CD4-positive, alpha-beta T cell (primary cell): Measurements from ENCODE around the gene PRPH. TPM values are rescaled to one million over a fixed set of nuclear protein-coding genes. Genes with fewer than 3 reads are reported as not detected.

Experiments
- ATAC-seq: fragments of 200-7000 bp; cut with Tn5 transposase; one replicate; pipeline ENCODE4 v1.10.0; 2022; ENCODE audit warnings: mild to moderate bottlenecking; ENCODE audit not compliant: poor library complexity
- CTCF ChIA-PET: fragments of 350-600 bp; sonication (Branson Sonifier 250); formaldehyde crosslinking; loops from one replicate; lab custom pipeline; 2021; ENCODE audit warnings: antibody characterized with exemption, inconsistent platforms; lab: Charles Lee
- POLR2A ChIA-PET: fragments of 350-600 bp; sonication (Branson Sonifier 250); formaldehyde crosslinking; loops from one replicate; lab custom pipeline; 2021; ENCODE audit warnings: antibody characterized with exemption, inconsistent platforms; lab: Charles Lee
- DNase-seq, 14 experiments: peaks; one replicate each; pipeline ENCODE4 v3.0.0-alpha.2; 2013 to 2020; ENCODE audit warnings: mixed read lengths in 2 of 14
- H3K27ac ChIP-seq, 2 donors: one replicate each; pipeline versions ENCODE4 v1.5.1 to v1.7.0; 2013; ENCODE audit warnings: low read length in 2 of 2, low read depth in 1 of 2, mild to moderate bottlenecking in 1 of 2
- H3K27me3 ChIP-seq, 2 experiments: 1 replicate in 1 of 2; 2 replicates in 1 of 2; pipeline versions ENCODE4 v1.6.1 to v1.7.0; 2013; ENCODE audit warnings: low read length in 2 of 2, control low read depth in 1 of 2, mild to moderate bottlenecking in 1 of 2, moderate library complexity in 1 of 2; ENCODE audit not compliant: insufficient read depth in 2 of 2, control insufficient read depth in 1 of 2
- H3K36me3 ChIP-seq: one replicate; pipeline ENCODE4 v1.6.1; 2013; ENCODE audit warnings: low read length, control low read depth; ENCODE audit not compliant: insufficient read depth
- H3K4me1 ChIP-seq: one replicate; pipeline ENCODE4 v1.6.1; 2013; ENCODE audit warnings: low read length, control low read depth; ENCODE audit not compliant: insufficient read depth
- H3K4me3 ChIP-seq: one replicate; pipeline ENCODE4 v1.5.1; 2013; ENCODE audit warnings: mild to moderate bottlenecking, low read length, moderate library complexity
- H3K9me3 ChIP-seq, 2 experiments: 1 replicate in 1 of 2; 2 replicates in 1 of 2; pipeline versions ENCODE4 v1.6.1 to v1.7.0; 2013; ENCODE audit warnings: low read length in 2 of 2, mild to moderate bottlenecking in 2 of 2, control low read depth in 1 of 2, moderate library complexity in 1 of 2; ENCODE audit not compliant: control insufficient read depth in 1 of 2, insufficient read depth in 1 of 2
- H3K27ac Mint-ChIP-seq: one replicate; pipeline ENCODE4 v1.8.0; 2020; ENCODE audit warnings: mixed read lengths
- H3K27me3 Mint-ChIP-seq: one replicate; pipeline ENCODE4 v1.8.0; 2021; ENCODE audit warnings: mixed read lengths
- H3K36me3 Mint-ChIP-seq: one replicate; pipeline ENCODE4 v1.8.0; 2021; ENCODE audit warnings: low read depth, mixed read lengths
- H3K4me1 Mint-ChIP-seq: one replicate; pipeline ENCODE4 v1.8.0; 2021; ENCODE audit warnings: low read depth, mixed read lengths
- H3K4me3 Mint-ChIP-seq: one replicate; pipeline ENCODE4 v1.8.0; 2020; ENCODE audit warnings: mild to moderate bottlenecking, mixed read lengths
- H3K9me3 Mint-ChIP-seq: one replicate; pipeline ENCODE4 v1.8.0; 2020; ENCODE audit warnings: mixed read lengths
- intact Hi-C, 2 experiments: fragments of 100-400 bp; cut with DNase I in 1 of 2; cut with micrococcal nuclease in 1 of 2; formaldehyde crosslinking; loops; one replicate each; pipeline versions ENCODE4 v1.15.1 to v1.9.0; 2023 to 2025; cut with DNase I, micrococcal nuclease
- total RNA-seq, 174 experiments: library from RNA in 2 of 174; stranded (reverse) in 2 of 174; gene quantifications; one replicate each; pipeline ENCODE4 v1.2.3 and lab custom pipeline; 2021 to 2026
- TF ChIP-seq, protein P1 (sequence below): fragments of 200-600 bp; IDR thresholded peaks from one replicate; pipeline ENCODE4 v1.8.0; 2022; ENCODE audit warnings: antibody characterized with exemption, mild to moderate bottlenecking

PRPH gene
- total RNA-seq, 2 experiments from 2014 or later, result 0.56 TPM; not detected in 1

- CTCF ChIA-PET, result interaction anchor here (1.2 to 5.5 kb wide), 9 partner anchors 8 to 225 kb away, joined by 4 to 42 read pairs (median 8); partner anchors contain the start of genes C1QL4 and DNAJC22
- H3K27ac ChIP-seq, result no peak overlapping the region
- Mint-ChIP-seq H3K4me1 (no peaks in the 10 kb centered on the region), H3K27ac (no peak overlapping the region), H3K27me3 (peaks cover 50% of the 10 kb centered on the region), H3K36me3 (no peaks in the 10 kb centered on the region), H3K9me3 (no peaks in the 10 kb centered on the region), H3K4me3 (no peak overlapping the region)
- peaks cover 6 to 26% of the 10 kb centered on the region in 2 experiments for H3K27me3 ChIP-seq
- no peaks in the 10 kb centered on the region for H3K4me1 ChIP-seq
- no peak overlapping the region for H3K4me3 ChIP-seq
- DNase-seq (no peak), ATAC-seq (no peak)
- H3K36me3 ChIP-seq, result no peaks in the 10 kb centered on the region
- TF ChIP-seq, protein P1, sequence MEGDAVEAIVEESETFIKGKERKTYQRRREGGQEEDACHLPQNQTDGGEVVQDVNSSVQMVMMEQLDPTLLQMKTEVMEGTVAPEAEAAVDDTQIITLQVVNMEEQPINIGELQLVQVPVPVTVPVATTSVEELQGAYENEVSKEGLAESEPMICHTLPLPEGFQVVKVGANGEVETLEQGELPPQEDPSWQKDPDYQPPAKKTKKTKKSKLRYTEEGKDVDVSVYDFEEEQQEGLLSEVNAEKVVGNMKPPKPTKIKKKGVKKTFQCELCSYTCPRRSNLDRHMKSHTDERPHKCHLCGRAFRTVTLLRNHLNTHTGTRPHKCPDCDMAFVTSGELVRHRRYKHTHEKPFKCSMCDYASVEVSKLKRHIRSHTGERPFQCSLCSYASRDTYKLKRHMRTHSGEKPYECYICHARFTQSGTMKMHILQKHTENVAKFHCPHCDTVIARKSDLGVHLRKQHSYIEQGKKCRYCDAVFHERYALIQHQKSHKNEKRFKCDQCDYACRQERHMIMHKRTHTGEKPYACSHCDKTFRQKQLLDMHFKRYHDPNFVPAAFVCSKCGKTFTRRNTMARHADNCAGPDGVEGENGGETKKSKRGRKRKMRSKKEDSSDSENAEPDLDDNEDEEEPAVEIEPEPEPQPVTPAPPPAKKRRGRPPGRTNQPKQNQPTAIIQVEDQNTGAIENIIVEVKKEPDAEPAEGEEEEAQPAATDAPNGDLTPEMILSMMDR, result no peak
- POLR2A ChIA-PET, result interaction anchor here (0.5 to 1.8 kb wide), 2 partner anchors 58 to 145 kb away, joined by 4 to 5 read pairs; partner anchors contain the start of gene DNAJC22
- no peaks in the 10 kb centered on the region for H3K9me3 ChIP-seq
- intact Hi-C loops, result loop anchor here (1.0 to 2.0 kb wide), 5 partner anchors 48 to 226 kb away; partner anchors contain the start of gene C1QL4 (in 1 of the 2)
These were observed 5.9 kb upstream of the PRPH start for GRCh38 chr12:49288922-49289555.

DNA sequence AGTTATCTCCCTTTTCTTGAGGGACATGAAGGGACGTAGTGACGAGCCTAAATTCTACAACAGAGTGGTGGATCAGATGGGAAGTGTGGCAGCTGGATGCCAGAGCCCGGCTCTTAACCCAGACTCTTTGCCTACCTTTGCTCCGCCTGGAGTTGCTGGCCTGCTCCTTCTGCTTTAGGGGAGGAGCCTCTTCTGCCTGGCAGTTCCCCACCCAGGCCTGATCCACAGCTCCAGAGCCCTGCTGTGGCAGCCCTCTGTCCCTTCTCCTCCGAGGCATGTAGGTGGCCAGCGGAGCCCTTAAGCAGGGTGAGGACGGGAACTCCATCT is 2.3 kb upstream of the PRPH start:
- no peaks in the 10 kb centered on the region for H3K9me3 Mint-ChIP-seq
- H3K4me1 ChIP-seq, result peaks cover 28% of the 10 kb centered on the region
- H3K9me3 ChIP-seq, result peaks cover 0 to 22% of the 10 kb centered on the region in 2 experiments
- DNase-seq, result no peak
- H3K27me3 Mint-ChIP-seq, result peaks cover 59% of the 10 kb centered on the region
- ChIA-PET CTCF (interaction anchor here (1.7 to 3.4 kb wide), 2 partner anchors 39 to 50 kb away, joined by 5 to 16 read pairs; no protein-coding TSS in a partner anchor), POLR2A (no interaction called here)
- no peak overlapping the region for H3K4me3 Mint-ChIP-seq
- H3K36me3 ChIP-seq, result no peaks in the 10 kb centered on the region
- H3K4me1 Mint-ChIP-seq, result peaks cover 11% of the 10 kb centered on the region
- no peak for ATAC-seq
- peaks cover 36 to 51% of the 10 kb centered on the region in 2 experiments for H3K27me3 ChIP-seq
- no peak overlapping the region for H3K27ac Mint-ChIP-seq
- TF ChIP-seq, protein P1, result no peak
- no peak overlapping the region for H3K27ac ChIP-seq
- no peaks in the 10 kb centered on the region for H3K36me3 Mint-ChIP-seq
- intact Hi-C loops, result no loop called here
- no peak overlapping the region for H3K4me3 ChIP-seq

DNA sequence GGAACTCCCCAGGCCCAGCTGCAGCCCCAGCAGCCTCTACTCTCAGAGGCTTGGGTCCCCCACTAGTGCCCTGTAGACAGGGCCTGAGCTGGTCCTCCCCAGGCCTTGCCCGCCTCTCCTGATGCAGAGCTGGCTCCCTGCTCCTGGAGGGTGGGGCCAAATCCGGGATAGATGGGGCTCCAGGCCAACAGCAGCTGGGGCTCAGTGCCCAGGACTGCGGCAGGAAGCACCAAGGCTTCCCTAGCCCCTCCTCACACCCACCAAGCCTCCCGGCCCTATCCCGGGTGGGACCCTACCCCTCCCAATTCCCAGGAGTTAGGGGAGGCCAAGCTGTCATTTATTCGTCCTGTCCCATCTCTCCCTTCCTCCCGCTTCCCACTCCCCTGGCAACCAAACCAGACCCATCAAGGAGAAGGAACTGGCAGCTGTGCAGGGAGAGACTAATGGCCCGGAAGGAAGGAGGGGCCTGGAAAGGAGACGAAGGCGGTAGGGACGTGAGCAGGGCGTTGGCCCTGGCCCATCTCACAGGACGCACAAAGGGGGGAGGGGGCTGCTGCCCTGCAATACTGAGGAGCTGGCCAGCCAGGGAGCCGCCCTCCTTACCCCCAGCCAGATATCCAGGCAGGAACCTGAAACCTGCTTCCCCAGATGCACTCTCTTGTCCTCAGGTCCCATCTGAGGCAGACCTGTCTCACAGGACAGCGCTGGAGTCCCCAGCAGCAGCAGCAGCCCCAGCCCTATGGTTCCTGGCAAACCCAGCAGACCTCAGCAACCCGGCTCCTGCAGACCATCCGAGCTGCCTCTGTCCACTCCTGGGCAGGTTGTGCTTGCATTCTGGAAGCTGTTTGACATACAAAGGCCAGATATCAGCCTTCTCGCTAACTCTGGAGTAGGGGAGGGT is 1.6 kb upstream of the PRPH start:
- peaks cover 31% of the 10 kb centered on the region for H3K4me1 ChIP-seq
- Mint-ChIP-seq H3K27ac (no peak overlapping the region), H3K9me3 (no peaks in the 10 kb centered on the region), H3K36me3 (no peaks in the 10 kb centered on the region), H3K4me3 (no peak overlapping the region), H3K27me3 (peaks cover 59% of the 10 kb centered on the region), H3K4me1 (peaks cover 17% of the 10 kb centered on the region)
- CTCF ChIA-PET, result interaction anchor here (1.7 kb wide), 1 partner anchor 38 kb away, joined by 5 read pairs; no protein-coding TSS in a partner anchor
- TF ChIP-seq, protein P1, result no peak
- no peaks in the 10 kb centered on the region for H3K36me3 ChIP-seq
- H3K4me3 ChIP-seq, result no peak overlapping the region
- intact Hi-C loops, result no loop called here
- no peak for DNase-seq
- H3K27ac ChIP-seq, result no peak overlapping the region
- POLR2A ChIA-PET, result no interaction called here
- no peak for ATAC-seq
- peaks cover 42 to 52% of the 10 kb centered on the region in 2 experiments for H3K27me3 ChIP-seq
- H3K9me3 ChIP-seq, result peaks cover 0 to 22% of the 10 kb centered on the region in 2 experiments
